Measurements from ENCODE around the gene PCDHB6.
"Not testable (repeated sequence)": the region's sequence is repeated elsewhere in the genome, so short reads cannot be mapped to it uniquely, and the experiment has no call there.

GRCh38 chr5:141102471-141102870 lies 47.4 kb upstream of the PCDHB6 start:
- not testable (repeated sequence) for TF ChIP-seq EZH2 (IDR thresholded peaks at IDR 0.05); FOXP2 (optimal IDR thresholded peaks at IDR 0.05; ENCODE audit: control extremely low read depth, extremely low read length, insufficient read depth); POLR2AphosphoS5 (IDR thresholded peaks at IDR 0.05; ENCODE audit: borderline replicate concordance, low read depth, low read length)
